GM21360 (cell line): ENCODE measurements around the gene AUTS2.

Experiments
- ATAC-seq: cut with Tn5 transposase; IDR thresholded peaks from one replicate; pipeline ENCODE4 v1.9.1; 2021; ENCODE audit warnings: mild to moderate bottlenecking, moderate library complexity; ENCODE audit not compliant: unreplicated experiment

Gene AUTS2

GRCh38 chr7:70142247-70142932 lies 544.1 kb downstream of the AUTS2 start:
- ATAC-seq, result no peak

- ATAC-seq, result no peak
Observed at GRCh38 chr7:70143075-70144044, 545.1 kb downstream of the AUTS2 start.

GRCh38 chr7:70148997-70149396 lies 550.7 kb downstream of the AUTS2 start:
- no peak for ATAC-seq

- no peak for ATAC-seq
Observed at GRCh38 chr7:70152313-70152712, 554.0 kb downstream of the AUTS2 start.

- no peak for ATAC-seq
Observed at GRCh38 chr7:70153933-70154332, 555.7 kb downstream of the AUTS2 start.

- ATAC-seq, result no peak
Observed at GRCh38 chr7:70154521-70155180, 556.4 kb downstream of the AUTS2 start.

- ATAC-seq, result no peak
Observed at GRCh38 chr7:70156057-70156456, 557.8 kb downstream of the AUTS2 start.

GRCh38 chr7:70159121-70159520 lies 560.8 kb downstream of the AUTS2 start:
- no peak for ATAC-seq

- ATAC-seq, result no peak
Observed at GRCh38 chr7:70165477-70166170, 567.3 kb downstream of the AUTS2 start.

- ATAC-seq, result no peak
Observed at GRCh38 chr7:70171369-70171920, 573.2 kb downstream of the AUTS2 start.

- ATAC-seq, result no peak
Observed at GRCh38 chr7:70177166-70177565, 578.9 kb downstream of the AUTS2 start.

GRCh38 chr7:70178211-70178610 lies 579.9 kb downstream of the AUTS2 start:
- no peak for ATAC-seq

GRCh38 chr7:70178787-70179186 lies 580.5 kb downstream of the AUTS2 start:
- no peak for ATAC-seq

GRCh38 chr7:70182521-70182920 lies 584.2 kb downstream of the AUTS2 start:
- no peak for ATAC-seq

- ATAC-seq, result no peak
Observed at GRCh38 chr7:70183278-70183677, 585.0 kb downstream of the AUTS2 start.

- no peak for ATAC-seq
Observed at GRCh38 chr7:70188901-70189650, 590.8 kb downstream of the AUTS2 start.

- no peak for ATAC-seq
Observed at GRCh38 chr7:70189776-70190175, 591.5 kb downstream of the AUTS2 start.

GRCh38 chr7:70190281-70190680 lies 592.0 kb downstream of the AUTS2 start:
- no peak for ATAC-seq

- no peak for ATAC-seq
Observed at GRCh38 chr7:70193514-70193913, 595.2 kb downstream of the AUTS2 start.
